ENCODE data around the gene LDLRAD3. TPM values are rescaled to one million over a fixed set of nuclear protein-coding genes. Genes with fewer than 3 reads are reported as not detected.
A peak's percentile ranks its signal among the peaks of the same experiment; 100 is the strongest.

Gene LDLRAD3
- total RNA-seq, 1 donor from 2014 or later: 28.5 TPM

GRCh38 chr11:35917676-35918075 lies 26.2 kb upstream of the LDLRAD3 start:
- Mint-ChIP-seq H3K4me1 (ENCODE audit: unreplicated experiment) (peaks cover 16% of the 10 kb centered on the region), H3K9me3 (ENCODE audit: unreplicated experiment) (no peaks in the 10 kb centered on the region), H3K36me3 (ENCODE audit: low read depth, unreplicated experiment) (no peaks in the 10 kb centered on the region)

DNA sequence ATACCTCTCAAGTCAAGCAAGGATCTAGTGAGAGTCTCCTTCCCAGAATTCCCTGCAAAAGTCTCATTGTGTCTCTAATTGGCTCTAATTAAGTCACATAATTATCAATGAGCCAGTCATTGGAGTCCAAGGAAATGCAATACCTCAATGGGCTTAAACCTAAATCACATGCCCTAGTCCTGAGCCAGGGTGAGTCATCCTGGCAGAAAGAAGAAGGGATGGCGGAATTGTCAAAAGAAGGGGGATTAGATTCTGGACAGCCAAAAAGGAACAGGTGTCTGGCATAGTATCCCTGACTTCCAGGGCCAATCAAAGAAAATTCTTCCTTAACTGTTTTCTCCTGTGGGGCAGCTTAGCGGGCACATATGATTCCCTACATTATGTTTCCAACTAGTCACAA lies 25.1 kb upstream of the LDLRAD3 start:
- DNase-seq (ENCODE audit: low spot score): no peak
- TF ChIP-seq, protein P1, sequence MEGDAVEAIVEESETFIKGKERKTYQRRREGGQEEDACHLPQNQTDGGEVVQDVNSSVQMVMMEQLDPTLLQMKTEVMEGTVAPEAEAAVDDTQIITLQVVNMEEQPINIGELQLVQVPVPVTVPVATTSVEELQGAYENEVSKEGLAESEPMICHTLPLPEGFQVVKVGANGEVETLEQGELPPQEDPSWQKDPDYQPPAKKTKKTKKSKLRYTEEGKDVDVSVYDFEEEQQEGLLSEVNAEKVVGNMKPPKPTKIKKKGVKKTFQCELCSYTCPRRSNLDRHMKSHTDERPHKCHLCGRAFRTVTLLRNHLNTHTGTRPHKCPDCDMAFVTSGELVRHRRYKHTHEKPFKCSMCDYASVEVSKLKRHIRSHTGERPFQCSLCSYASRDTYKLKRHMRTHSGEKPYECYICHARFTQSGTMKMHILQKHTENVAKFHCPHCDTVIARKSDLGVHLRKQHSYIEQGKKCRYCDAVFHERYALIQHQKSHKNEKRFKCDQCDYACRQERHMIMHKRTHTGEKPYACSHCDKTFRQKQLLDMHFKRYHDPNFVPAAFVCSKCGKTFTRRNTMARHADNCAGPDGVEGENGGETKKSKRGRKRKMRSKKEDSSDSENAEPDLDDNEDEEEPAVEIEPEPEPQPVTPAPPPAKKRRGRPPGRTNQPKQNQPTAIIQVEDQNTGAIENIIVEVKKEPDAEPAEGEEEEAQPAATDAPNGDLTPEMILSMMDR (IDR thresholded peaks at IDR 0.05; ENCODE audit: unreplicated experiment): no peak
- Mint-ChIP-seq H3K27me3 (ENCODE audit: unreplicated experiment) (peaks cover 2% of the 10 kb centered on the region), H3K4me1 (ENCODE audit: unreplicated experiment) (peaks cover 26% of the 10 kb centered on the region), H3K36me3 (ENCODE audit: low read depth, unreplicated experiment) (no peaks in the 10 kb centered on the region), H3K4me3 (ENCODE audit: unreplicated experiment) (no peak overlapping the region), H3K27ac (ENCODE audit: unreplicated experiment) (no peak overlapping the region), H3K9me3 (ENCODE audit: unreplicated experiment) (no peaks in the 10 kb centered on the region)

More at GRCh38 chr11:35917676-35918075, 26.2 kb upstream of the LDLRAD3 start:
- peaks cover 2% of the 10 kb centered on the region for H3K27me3 Mint-ChIP-seq (ENCODE audit: unreplicated experiment)
- TF ChIP-seq, protein P1 (IDR thresholded peaks at IDR 0.05; ENCODE audit: unreplicated experiment): no peak
- no peak for DNase-seq (ENCODE audit: low spot score)
- no peak overlapping the region for H3K27ac Mint-ChIP-seq (ENCODE audit: unreplicated experiment)
- H3K4me3 Mint-ChIP-seq (ENCODE audit: unreplicated experiment): no peak overlapping the region

DNA sequence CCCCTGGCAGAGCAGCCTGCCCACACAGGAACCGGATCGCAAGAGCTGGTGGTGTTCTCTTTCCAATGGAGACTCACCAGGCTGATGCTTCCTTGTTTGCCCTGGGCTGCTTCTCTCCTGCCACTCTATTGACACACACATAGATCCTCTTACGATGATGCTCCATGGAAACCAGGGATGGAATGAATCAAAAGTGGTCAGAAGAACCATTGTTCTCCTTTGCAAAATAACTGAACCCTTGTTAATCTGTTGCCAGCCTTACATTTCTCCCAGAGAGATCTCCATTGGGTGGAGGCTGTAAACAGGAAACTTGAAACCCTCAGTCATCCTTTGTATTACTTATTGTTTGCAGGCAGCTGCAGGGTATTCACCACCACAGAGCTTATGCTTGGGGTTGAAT lies 24.6 kb upstream of the LDLRAD3 start:
- Mint-ChIP-seq H3K36me3 (ENCODE audit: low read depth, unreplicated experiment) (no peaks in the 10 kb centered on the region), H3K4me1 (ENCODE audit: unreplicated experiment) (peaks cover 31% of the 10 kb centered on the region), H3K27ac (ENCODE audit: unreplicated experiment) (peak overlapping the region; percentile 32), H3K27me3 (ENCODE audit: unreplicated experiment) (peaks cover 2% of the 10 kb centered on the region), H3K4me3 (ENCODE audit: unreplicated experiment) (no peak overlapping the region), H3K9me3 (ENCODE audit: unreplicated experiment) (no peaks in the 10 kb centered on the region)
- TF ChIP-seq, protein P1 (IDR thresholded peaks at IDR 0.05; ENCODE audit: unreplicated experiment): no peak
- DNase-seq (ENCODE audit: low spot score): no peak

DNA sequence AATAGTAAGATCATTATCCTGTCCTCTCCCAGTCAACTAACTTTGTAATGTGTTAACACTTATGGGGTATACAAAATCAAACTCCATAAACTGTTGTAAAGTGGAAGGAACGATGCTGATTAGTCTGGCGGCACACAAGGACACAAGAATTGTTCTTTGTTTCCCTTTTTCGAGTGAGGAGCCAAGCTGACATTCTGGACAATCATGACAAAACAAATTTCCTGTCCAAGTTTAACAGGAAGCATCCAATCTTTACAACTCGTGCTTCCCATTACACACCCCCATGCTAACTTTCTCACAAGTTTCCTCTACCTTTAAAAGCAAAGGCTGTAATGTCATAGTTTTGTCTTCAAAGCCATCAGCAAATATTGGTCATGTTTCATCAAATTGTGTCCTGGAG lies 20.4 kb upstream of the LDLRAD3 start:
- Mint-ChIP-seq H3K4me1 (ENCODE audit: unreplicated experiment) (peaks cover 41% of the 10 kb centered on the region), H3K4me3 (ENCODE audit: unreplicated experiment) (peak overlapping the region; percentile 29), H3K36me3 (ENCODE audit: low read depth, unreplicated experiment) (no peaks in the 10 kb centered on the region), H3K9me3 (ENCODE audit: unreplicated experiment) (no peaks in the 10 kb centered on the region), H3K27ac (ENCODE audit: unreplicated experiment) (peak overlapping the region; percentile 85), H3K27me3 (ENCODE audit: unreplicated experiment) (peaks cover 2% of the 10 kb centered on the region)
- no peak for DNase-seq (ENCODE audit: low spot score)
- TF ChIP-seq, protein P1 (IDR thresholded peaks at IDR 0.05; ENCODE audit: unreplicated experiment): no peak

DNA sequence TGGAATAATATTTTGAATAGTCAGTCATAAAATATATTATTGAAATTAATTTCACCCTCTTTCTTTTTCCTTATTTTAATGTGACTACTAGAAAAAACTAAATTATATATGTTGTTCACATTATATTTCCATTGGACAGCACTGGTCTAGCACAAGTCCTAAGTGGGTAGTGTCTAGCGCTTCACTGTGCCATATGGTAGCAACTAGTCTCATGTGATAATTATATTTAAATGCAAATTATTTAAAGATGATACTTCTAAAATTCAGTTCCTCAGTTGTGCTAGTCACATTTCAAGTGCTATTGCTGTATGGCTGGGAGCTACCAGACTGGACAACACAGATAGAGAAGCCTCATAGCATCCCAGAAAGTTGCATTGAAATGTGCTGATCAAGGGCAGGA lies 19.1 kb upstream of the LDLRAD3 start:
- no peak overlapping the region for H3K27ac Mint-ChIP-seq (ENCODE audit: unreplicated experiment)
- H3K9me3 Mint-ChIP-seq (ENCODE audit: unreplicated experiment): no peaks in the 10 kb centered on the region
- no peak overlapping the region for H3K4me3 Mint-ChIP-seq (ENCODE audit: unreplicated experiment)
- H3K4me1 Mint-ChIP-seq (ENCODE audit: unreplicated experiment): peaks cover 28% of the 10 kb centered on the region
- no peak for DNase-seq (ENCODE audit: low spot score)
- TF ChIP-seq, protein P1 (IDR thresholded peaks at IDR 0.05; ENCODE audit: unreplicated experiment): no peak
- peaks cover 3% of the 10 kb centered on the region for H3K27me3 Mint-ChIP-seq (ENCODE audit: unreplicated experiment)
- no peaks in the 10 kb centered on the region for H3K36me3 Mint-ChIP-seq (ENCODE audit: low read depth, unreplicated experiment)
